Measurements from ENCODE around the gene PRKN. TPM values are rescaled to one million over a fixed set of nuclear protein-coding genes. Genes with fewer than 3 reads are reported as not detected.

Gene PRKN
- total RNA-seq, 1 experiment from 2014 or later: not detected

DNA sequence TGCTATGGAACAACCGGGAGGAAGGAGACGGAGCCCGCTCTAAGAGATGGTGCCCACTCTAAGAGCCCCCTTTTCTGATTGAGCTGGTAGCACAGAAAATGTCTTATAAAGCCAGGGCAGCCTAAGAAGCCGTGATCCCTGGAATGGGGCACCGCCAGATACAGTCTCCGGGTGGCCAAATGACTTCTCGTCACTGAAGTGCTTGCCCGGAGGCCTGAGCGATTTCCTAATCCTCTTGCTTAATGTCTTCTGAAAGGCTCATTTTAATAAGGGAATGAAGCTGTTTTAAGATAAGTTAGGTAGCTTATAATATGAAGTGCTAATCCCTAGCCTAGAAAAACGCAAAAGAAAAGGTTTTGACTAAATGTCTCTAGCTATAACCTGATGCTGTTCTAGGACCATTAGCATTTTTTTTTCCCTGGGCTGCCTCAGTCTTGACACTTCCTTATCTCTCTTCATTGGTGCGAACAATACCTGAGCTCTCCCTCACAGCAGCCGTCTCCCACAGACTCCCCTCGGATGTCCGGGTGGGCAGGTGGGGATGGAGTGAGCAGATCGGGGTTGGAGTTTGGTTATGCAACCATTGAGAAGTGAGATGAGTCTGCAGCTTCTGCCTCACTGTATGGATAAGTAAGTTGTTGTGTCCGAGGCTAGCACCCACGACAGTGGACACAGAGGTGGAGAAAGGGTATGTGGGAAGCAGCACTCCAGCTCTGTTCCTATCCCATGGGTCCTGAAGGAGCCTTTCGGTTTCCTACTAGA, 894.3 kb downstream of the PRKN start:
- H2AFZ ChIP-seq: no peak overlapping the region
- H4K20me1 ChIP-seq (ENCODE audit: insufficient read depth): no peaks in the 10 kb centered on the region
- peaks cover 85% of the 10 kb centered on the region for H3K27me3 ChIP-seq (ENCODE audit: insufficient read depth, low read depth)
- H3K4me3 ChIP-seq: no peak overlapping the region
- H3K9me2 ChIP-seq (ENCODE audit: insufficient read depth): no peaks in the 10 kb centered on the region
- no peaks in the 10 kb centered on the region for H3K4me1 ChIP-seq (replicated peaks; ENCODE audit: insufficient read depth)
- no peak overlapping the region for H3K4me2 ChIP-seq
- DNase-seq: no peak
- no peaks in the 10 kb centered on the region for H3F3A ChIP-seq (ENCODE audit: insufficient read depth, low read depth)
- intact Hi-C loops (cut with micrococcal nuclease; ENCODE audit: unreplicated experiment): no loop called here
- no peaks in the 10 kb centered on the region for H3K36me3 ChIP-seq (ENCODE audit: low read depth)
- no peak overlapping the region for H3K27ac ChIP-seq
- TF ChIP-seq EZH2 (IDR thresholded peaks at IDR 0.05; ENCODE audit: low read depth): no peak
- TF ChIP-seq, protein P1, sequence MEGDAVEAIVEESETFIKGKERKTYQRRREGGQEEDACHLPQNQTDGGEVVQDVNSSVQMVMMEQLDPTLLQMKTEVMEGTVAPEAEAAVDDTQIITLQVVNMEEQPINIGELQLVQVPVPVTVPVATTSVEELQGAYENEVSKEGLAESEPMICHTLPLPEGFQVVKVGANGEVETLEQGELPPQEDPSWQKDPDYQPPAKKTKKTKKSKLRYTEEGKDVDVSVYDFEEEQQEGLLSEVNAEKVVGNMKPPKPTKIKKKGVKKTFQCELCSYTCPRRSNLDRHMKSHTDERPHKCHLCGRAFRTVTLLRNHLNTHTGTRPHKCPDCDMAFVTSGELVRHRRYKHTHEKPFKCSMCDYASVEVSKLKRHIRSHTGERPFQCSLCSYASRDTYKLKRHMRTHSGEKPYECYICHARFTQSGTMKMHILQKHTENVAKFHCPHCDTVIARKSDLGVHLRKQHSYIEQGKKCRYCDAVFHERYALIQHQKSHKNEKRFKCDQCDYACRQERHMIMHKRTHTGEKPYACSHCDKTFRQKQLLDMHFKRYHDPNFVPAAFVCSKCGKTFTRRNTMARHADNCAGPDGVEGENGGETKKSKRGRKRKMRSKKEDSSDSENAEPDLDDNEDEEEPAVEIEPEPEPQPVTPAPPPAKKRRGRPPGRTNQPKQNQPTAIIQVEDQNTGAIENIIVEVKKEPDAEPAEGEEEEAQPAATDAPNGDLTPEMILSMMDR (conservative IDR thresholded peaks at IDR 0.05): no peak
- no TSS peak for BruUV-seq (replicated peaks)
- ChIA-PET CTCF (no interaction called here), POLR2A (ENCODE audit: unreplicated experiment) (no interaction called here)
- no peaks in the 10 kb centered on the region for H3K9me3 ChIP-seq (ENCODE audit: insufficient read depth, low read depth)
- no peaks in the 10 kb centered on the region for H3K79me2 ChIP-seq (ENCODE audit: low read depth)

DNA sequence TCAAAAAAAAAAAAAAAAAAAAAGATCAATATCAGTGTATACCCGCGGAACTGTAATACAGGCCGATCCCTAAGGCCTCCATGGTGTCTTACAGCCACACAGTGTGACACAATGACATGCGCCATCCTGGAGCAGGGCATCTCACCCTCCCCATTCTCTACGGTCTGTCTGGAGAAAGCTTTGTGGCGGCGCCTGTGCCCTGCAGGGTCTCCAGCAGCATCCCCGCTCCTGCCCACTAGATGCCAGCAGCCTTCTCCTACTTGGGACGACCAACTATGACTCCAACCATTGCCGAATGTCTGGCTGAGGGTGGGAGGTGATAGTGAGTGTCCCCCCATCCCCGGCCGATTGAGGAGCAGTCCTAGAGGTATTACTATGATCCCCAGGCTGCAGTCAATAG, 894.9 kb downstream of the PRKN start:
- Histone ChIP-seq H3K9me2 (ENCODE audit: insufficient read depth) (no peaks in the 10 kb centered on the region), H3K27me3 (ENCODE audit: insufficient read depth, low read depth) (peaks cover 82% of the 10 kb centered on the region), H2AFZ (no peak overlapping the region), H3K4me2 (no peak overlapping the region), H3K79me2 (ENCODE audit: low read depth) (no peaks in the 10 kb centered on the region), H4K20me1 (ENCODE audit: insufficient read depth) (no peaks in the 10 kb centered on the region), H3K27ac (no peak overlapping the region), H3F3A (ENCODE audit: insufficient read depth, low read depth) (no peaks in the 10 kb centered on the region), H3K36me3 (ENCODE audit: low read depth) (no peaks in the 10 kb centered on the region), H3K9me3 (ENCODE audit: insufficient read depth, low read depth) (no peaks in the 10 kb centered on the region), H3K4me1 (replicated peaks; ENCODE audit: insufficient read depth) (no peaks in the 10 kb centered on the region), H3K4me3 (no peak overlapping the region)
- BruUV-seq (replicated peaks): no TSS peak
- intact Hi-C loops (cut with micrococcal nuclease; ENCODE audit: unreplicated experiment): no loop called here
- TF ChIP-seq EZH2 (IDR thresholded peaks at IDR 0.05; ENCODE audit: low read depth): no peak
- DNase-seq: no peak
- POLR2A ChIA-PET (ENCODE audit: unreplicated experiment): no interaction called here
- CTCF ChIA-PET: no interaction called here

DNA sequence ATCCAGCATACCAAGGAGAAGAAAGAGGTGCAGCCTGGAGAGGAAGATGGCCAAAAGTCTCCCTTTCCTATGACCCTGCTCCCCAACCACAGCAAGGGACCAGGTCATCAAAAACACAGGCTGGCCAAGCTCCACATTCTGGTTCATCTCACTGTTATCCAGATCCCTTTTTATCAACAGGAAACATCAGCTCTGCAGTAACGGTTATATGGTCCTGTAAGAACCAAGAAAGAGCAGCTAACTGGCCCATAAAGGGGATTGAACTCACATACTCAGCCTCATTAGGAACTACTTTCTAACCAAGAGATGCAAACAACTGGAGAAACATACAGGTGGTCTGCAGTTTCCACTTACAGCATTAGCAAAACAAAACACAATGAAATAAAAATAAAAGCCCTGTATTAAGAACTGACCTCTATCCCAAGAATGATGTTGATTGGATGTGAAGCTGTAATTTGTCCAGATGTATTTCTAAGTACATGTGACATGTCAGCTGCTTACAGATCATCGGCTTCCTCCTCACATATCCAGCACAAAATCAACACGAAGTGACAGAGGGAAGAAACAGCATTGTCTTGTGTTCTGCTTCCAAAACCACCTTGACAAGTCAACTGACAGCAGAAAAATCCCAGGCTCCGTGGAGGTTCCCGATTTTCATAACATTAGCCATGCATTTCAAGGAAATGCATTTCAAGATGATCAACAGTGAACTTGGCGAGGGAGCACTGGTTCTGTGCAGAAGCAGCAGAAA, 896.5 kb downstream of the PRKN start:
- no peak for DNase-seq
- TF ChIP-seq, protein P1 (conservative IDR thresholded peaks at IDR 0.05): no peak
- TF ChIP-seq EZH2 (IDR thresholded peaks at IDR 0.05; ENCODE audit: low read depth): no peak
- Histone ChIP-seq H3K4me3 (no peak overlapping the region), H3K4me2 (no peak overlapping the region), H3K4me1 (replicated peaks; ENCODE audit: insufficient read depth) (no peaks in the 10 kb centered on the region), H3K9me2 (ENCODE audit: insufficient read depth) (no peaks in the 10 kb centered on the region), H4K20me1 (ENCODE audit: insufficient read depth) (no peaks in the 10 kb centered on the region), H3K27me3 (ENCODE audit: insufficient read depth, low read depth) (peaks cover 76% of the 10 kb centered on the region), H3K27ac (no peak overlapping the region), H3K9me3 (ENCODE audit: insufficient read depth, low read depth) (no peaks in the 10 kb centered on the region), H2AFZ (no peak overlapping the region), H3K79me2 (ENCODE audit: low read depth) (no peaks in the 10 kb centered on the region), H3K36me3 (ENCODE audit: low read depth) (no peaks in the 10 kb centered on the region), H3F3A (ENCODE audit: insufficient read depth, low read depth) (no peaks in the 10 kb centered on the region)
- intact Hi-C loops (cut with micrococcal nuclease; ENCODE audit: unreplicated experiment): no loop called here
- CTCF ChIA-PET: no interaction called here
- POLR2A ChIA-PET (ENCODE audit: unreplicated experiment): no interaction called here
- no TSS peak for BruUV-seq (replicated peaks)
